GM19240 (cell line): ENCODE results near the gene ACTN4.

Experiments used
- DNase-seq: peaks from one replicate; pipeline ENCODE4 v3.0.0; 2011; ENCODE audit warnings: low spot score; ENCODE audit not compliant: insufficient read length

ACTN4 gene

GRCh38 chr19:38676878-38677646 is 29.6 kb downstream of the ACTN4 start:
- DNase-seq, result no peak

DNA sequence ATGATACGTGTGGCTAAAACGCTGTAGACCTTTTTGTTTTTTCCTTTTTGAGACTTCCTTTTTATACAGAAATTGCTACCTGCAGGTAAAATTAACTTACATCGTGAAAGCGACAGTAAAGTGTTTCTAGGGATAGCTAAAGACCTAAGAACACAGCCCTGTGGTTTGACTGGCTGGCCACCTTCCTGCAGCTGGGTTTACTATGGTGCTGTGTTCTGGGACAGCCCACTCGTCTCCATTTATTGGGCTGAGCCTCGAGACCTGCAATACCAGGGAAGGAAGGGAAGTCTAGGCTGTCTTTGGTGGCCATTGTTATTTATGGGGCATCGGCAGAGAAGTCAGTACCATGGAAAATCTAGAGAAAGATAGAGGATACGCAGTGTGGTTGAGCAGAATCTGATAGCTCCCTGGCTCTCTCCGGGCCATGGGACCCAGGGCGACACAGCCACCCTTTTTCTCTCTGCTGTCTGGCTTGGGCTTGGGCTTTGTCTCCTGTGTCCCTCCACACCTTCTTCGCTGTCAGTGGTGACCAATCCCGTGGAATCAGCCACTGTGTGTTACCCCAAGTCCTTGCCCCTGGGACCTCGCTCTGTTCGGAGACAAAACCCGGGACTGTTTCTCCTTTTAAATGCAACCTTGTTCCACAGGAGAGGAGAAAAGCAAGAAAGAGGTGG is 30.9 kb downstream of the ACTN4 start:
- DNase-seq, result no peak

GRCh38 chr19:38678891-38679494 is 31.5 kb downstream of the ACTN4 start:
- no peak for DNase-seq

GRCh38 chr19:38679839-38680238 is 32.4 kb downstream of the ACTN4 start:
- DNase-seq, result no peak

- no peak for DNase-seq
These were observed 34.9 kb downstream of the ACTN4 start for GRCh38 chr19:38682195-38682867.

DNA sequence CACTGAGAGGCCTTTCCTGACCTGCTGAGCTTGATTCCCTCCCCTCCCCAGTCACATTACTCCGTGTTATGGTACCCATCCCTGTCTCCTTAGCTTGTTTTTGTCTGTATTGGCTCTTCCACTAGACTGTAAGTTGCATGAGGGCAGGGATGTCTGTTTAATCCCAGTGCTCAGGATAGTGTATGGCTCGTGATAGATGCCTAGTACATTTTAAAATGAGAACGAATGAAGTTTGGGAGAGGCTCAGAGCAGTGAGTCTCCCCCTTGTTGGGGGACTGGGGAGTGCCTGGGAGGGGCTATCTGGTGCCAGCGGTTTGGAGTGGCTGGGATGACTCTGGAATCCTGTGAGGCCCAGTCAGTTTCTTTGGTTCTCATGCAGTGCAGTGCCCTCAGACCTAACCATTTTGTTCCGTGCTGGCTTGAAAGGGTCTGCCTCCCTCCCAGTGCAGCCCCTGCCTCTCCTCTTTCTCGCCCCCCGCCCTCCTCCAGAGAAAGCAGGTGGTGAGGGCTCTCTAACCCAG is 35.5 kb downstream of the ACTN4 start:
- no peak for DNase-seq

GRCh38 chr19:38683393-38684077 is 36.1 kb downstream of the ACTN4 start:
- no peak for DNase-seq

DNA sequence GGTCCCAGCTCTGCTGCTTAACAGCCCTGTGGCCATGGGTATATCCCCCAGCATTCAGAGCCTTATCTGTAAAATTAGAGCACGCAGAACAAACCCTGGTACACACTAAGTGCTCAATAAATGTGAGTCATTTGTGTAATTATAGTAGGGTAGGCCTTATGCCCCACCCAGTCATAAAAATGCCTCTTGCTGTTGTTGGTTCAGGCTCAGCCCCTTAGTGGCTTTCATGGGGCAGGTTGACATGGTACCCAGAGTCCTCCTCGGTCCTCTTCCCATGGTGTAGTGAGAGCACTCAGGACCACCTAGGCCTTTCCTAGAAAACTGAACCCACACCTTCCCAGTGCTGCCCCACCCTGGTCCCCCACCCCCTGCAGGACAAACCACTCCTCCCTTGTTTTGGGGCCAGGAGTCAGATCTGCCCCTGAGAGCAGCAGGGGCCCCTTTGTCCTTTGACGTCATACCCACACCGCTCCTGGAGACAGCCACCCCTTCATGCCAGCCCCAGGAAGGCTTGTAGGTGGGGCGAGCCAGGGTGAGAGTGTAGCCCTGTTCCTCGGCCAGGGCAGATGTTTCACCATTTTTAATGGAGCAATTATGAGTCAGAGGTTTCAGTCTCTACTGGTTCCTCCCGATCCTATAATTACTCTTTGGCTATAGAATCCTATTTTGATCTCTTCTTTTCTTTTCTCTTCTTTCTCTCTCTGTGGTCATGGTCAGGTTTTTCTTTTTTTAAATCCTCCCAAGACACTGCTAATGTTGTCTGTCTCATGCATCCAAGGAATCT is 36.8 kb downstream of the ACTN4 start:
- DNase-seq, result no peak

- no peak for DNase-seq
These were observed 37.6 kb downstream of the ACTN4 start for GRCh38 chr19:38684862-38685665.

DNA sequence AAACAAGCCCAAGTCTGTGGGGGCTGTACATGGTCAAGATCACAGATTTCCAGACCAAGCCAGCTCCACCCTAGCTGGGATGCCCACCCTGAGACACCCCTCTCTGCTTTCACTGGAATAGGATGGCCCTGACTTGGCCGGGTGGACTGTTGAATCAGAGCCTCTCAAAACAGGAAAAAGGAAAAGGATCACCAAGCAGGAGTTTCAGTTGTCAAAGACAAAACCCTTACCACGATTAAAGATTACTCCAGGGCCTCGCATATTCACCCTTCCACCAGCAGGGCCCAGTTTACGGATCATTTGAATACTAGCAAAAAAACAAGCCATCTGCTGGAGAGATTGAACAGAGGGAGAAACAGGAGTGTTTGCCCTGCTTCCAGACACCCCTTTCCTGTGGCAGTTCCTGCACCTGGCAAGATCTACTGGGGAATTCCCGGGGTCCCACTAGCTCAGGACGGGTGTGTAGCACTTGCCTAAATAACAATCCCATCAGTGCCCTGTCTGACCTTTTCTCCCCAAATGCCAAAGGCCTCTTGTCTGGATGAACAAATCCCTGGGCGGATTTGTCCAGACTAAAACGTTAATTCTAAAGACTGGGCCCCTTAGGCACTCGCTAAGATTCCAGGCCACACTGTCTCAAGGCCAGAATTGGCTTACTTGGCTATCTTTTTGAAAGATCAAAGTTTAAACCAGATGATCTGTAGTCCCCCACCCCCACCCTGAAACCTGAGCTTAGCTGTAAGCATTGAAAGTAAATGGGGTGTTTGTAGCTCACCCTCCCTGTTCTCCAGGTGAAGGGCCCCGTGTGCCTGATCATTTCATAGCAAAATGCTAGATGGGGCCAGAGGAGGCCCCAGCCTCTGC is 38.4 kb downstream of the ACTN4 start:
- no peak for DNase-seq

DNA sequence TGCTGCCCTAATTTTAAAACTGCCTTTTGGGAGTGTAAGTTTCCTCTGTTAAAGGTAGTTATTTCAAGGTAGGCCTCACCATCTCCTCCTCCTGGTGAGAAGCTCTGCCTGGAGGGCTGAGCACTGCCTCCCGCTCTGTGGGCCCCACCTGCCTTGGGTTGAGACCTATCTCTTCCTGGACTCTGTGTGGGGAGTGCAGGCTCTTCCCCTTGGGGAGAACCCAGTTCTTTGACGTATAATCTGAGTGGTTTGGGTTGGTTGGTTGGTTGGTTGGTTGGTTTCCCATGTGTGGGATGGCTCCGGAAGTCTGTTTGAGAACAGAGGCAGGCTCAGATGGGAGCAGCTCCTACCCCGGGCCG is 39.1 kb downstream of the ACTN4 start:
- DNase-seq, result no peak

- no peak for DNase-seq
These were observed 40.5 kb downstream of the ACTN4 start for GRCh38 chr19:38687837-38688378.

DNA sequence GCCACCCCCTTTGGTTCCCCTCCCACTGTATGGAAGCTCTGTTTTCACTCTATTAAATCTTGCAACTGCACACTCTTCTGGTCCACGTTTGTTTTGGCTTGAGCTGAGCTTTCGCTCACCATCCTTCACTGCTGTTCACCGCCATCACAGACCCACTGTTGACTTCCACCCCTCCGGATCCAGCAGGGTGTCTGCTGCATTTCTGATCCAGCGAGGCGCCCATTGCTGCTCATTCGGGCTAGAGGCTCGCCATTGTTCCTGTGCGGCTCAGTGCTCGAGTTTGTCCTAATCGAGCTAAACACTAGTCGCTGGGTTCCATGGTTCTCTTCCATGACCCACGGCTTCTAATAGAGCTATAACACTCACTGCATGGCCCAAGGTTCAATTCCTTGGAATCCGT is 42.7 kb downstream of the ACTN4 start:
- DNase-seq, result no peak

DNA sequence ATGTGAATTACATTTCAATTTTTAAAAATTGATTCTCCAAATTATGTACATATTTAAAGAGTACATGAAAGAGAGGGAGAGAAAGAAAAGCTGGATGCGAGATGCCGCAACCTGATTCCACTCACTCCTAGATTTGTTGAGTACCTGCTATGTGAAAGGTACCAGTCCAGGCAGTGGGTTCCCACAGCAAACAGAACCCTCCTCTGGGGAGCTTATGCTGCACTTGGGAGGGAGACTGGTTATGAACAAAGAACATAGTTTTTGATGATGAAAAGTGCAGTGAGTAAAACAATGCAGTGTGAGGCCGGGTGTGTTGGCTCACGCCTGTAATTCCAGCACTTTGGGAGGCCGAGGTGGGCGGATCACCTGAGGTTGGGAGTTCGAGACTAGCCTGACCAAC is 43.4 kb downstream of the ACTN4 start:
- DNase-seq, result no peak

- no peak for DNase-seq
These were observed 44.5 kb downstream of the ACTN4 start for GRCh38 chr19:38691938-38692457.

DNA sequence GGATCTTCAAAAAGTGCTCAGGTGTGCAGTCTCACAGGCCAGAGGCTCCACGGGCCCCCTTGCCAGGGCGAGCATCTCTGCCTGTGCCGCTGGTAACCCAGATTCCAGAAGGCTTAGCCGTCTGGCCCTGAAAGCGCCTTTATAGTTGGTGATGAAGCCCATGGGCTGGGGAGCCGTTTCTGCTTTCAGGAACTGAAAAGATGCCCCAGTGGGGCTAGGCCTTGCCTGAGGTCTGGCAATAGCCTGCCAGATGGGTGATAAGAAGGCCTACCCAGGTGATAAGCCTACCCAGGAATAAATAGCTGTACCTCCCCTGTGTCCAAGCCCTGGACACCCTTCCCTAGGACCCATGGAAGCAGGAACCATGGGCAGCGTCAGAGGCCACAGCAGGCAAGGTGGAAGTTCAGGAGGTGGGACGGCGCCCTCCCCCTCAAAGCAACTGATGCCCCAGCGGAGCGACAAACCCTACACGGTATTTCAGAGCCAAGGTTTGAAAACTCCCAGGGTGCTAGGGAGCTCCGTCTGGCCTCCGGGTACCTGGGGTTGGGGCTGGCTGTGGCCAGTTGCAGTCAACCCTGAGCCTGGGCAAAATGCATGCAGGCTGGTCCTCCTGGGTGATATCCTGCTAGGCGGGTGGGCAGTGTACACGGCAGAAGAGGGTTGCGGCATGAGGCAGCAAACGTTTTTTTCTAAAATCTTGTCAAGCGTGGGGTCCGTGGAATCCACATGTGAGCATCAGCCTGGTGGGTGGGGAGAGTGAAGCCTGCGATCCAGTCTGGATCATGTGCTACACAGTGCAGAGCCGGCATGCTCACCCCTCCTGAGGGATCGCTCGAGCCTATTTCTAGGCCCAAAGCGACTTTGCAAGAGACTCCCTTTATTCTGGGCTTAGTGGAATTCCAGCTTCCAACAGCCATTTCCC is 45.3 kb downstream of the ACTN4 start:
- no peak for DNase-seq
